H9 (cell line): Measurements from ENCODE around the gene PIGK. TPM values are rescaled to one million over a fixed set of nuclear protein-coding genes. Genes with fewer than 3 reads are reported as not detected.

ENCODE experiments used
- DNase-seq: peaks from one replicate; pipeline ENCODE4 v3.0.0-alpha.2; 2017
- H2AFZ ChIP-seq: one replicate; pipeline ENCODE4 v1.6.1; 2013; ENCODE audit warnings: mild to moderate bottlenecking, low read length, control low read depth, moderate library complexity
- H2AK5ac ChIP-seq: 2 replicates; pipeline ENCODE4 v1.6.1; 2013; ENCODE audit warnings: low read length, control low read depth, mixed read lengths; ENCODE audit not compliant: insufficient read length
- H2BK120ac ChIP-seq: one replicate; pipeline ENCODE4 v1.6.1; 2013; ENCODE audit warnings: low read depth, mild to moderate bottlenecking, low read length, control low read depth, inconsistent platforms; ENCODE audit not compliant: poor library complexity, severe bottlenecking
- H2BK12ac ChIP-seq: 2 replicates; pipeline ENCODE4 v1.6.1; 2013; ENCODE audit warnings: low read length, control low read depth, mixed read lengths, low read depth; ENCODE audit not compliant: insufficient read length
- H2BK15ac ChIP-seq: 2 replicates; pipeline ENCODE4 v1.6.1; 2013; ENCODE audit warnings: low read depth, low read length, control low read depth
- H2BK20ac ChIP-seq: one replicate; pipeline ENCODE4 v1.6.1; 2013; ENCODE audit warnings: low read depth, mild to moderate bottlenecking, low read length, control low read depth, inconsistent platforms; ENCODE audit not compliant: poor library complexity, severe bottlenecking
- H2BK5ac ChIP-seq: 2 replicates; pipeline ENCODE4 v1.6.1; 2013; ENCODE audit warnings: low read length, control low read depth, mixed read lengths; ENCODE audit not compliant: insufficient read length
- H3K14ac ChIP-seq: 2 replicates; pipeline ENCODE4 v1.6.1; 2013; ENCODE audit warnings: low read length, control low read depth; ENCODE audit not compliant: insufficient read depth
- H3K18ac ChIP-seq: 2 replicates; pipeline ENCODE4 v1.6.1; 2013; ENCODE audit warnings: low read depth, mild to moderate bottlenecking, mixed read lengths, low read length, control low read depth; ENCODE audit not compliant: insufficient read length
- H3K23ac ChIP-seq: 2 replicates; pipeline ENCODE4 v1.6.1; 2013; ENCODE audit warnings: low read length, control low read depth, mixed read lengths, low read depth; ENCODE audit not compliant: insufficient read length
- H3K23me2 ChIP-seq: 2 replicates; pipeline ENCODE4 v1.6.1; 2013; ENCODE audit warnings: low read depth, mild to moderate bottlenecking, mixed read lengths, low read length, control low read depth; ENCODE audit not compliant: insufficient read length, poor library complexity, severe bottlenecking
- H3K27ac ChIP-seq: 2 replicates; pipeline ENCODE4 v1.5.1; 2013; ENCODE audit warnings: low read length, control low read depth, mixed read lengths, low read depth; ENCODE audit not compliant: insufficient read length
- H3K27me3 ChIP-seq: 2 replicates; pipeline ENCODE4 v1.6.1; 2013; ENCODE audit warnings: low read length, control low read depth, inconsistent platforms; ENCODE audit not compliant: insufficient read depth
- H3K4ac ChIP-seq: 2 replicates; pipeline ENCODE4 v1.6.1; 2013; ENCODE audit warnings: low read depth, mild to moderate bottlenecking, control low read depth, inconsistent platforms, low read length, moderate library complexity
- H3K4me1 ChIP-seq: 2 replicates; pipeline ENCODE4 v1.6.1; 2013; ENCODE audit warnings: low read length, control low read depth, inconsistent platforms; ENCODE audit not compliant: insufficient read depth
- H3K4me2 ChIP-seq: 2 replicates; pipeline ENCODE4 v1.6.1; 2013; ENCODE audit warnings: low read length, control low read depth, mixed read lengths; ENCODE audit not compliant: insufficient read length, insufficient read depth
- H3K56ac ChIP-seq: 2 replicates; pipeline ENCODE4 v1.6.1; 2013; ENCODE audit warnings: low read depth, mild to moderate bottlenecking, mixed read lengths, low read length, control low read depth; ENCODE audit not compliant: insufficient read length
- H3K79me1 ChIP-seq: 2 replicates; pipeline ENCODE4 v1.6.1; 2013; ENCODE audit warnings: low read depth, mild to moderate bottlenecking, moderate library complexity, low read length, control low read depth, inconsistent platforms; ENCODE audit not compliant: insufficient read depth, poor library complexity, severe bottlenecking
- H3K79me2 ChIP-seq: 2 replicates; pipeline ENCODE4 v1.6.1; 2013; ENCODE audit warnings: low read length, control low read depth, inconsistent platforms; ENCODE audit not compliant: insufficient read depth
- H3K9ac ChIP-seq: 2 replicates; pipeline ENCODE4 v1.6.1; 2013; ENCODE audit warnings: low read length, control low read depth, mixed read lengths; ENCODE audit not compliant: insufficient read length; ENCODE audit errors: extremely low read depth
- H3K9me3 ChIP-seq: one replicate; pipeline ENCODE4 v1.6.1; 2013; ENCODE audit warnings: low read depth, low read length, inconsistent platforms; ENCODE audit not compliant: control insufficient read depth
- H3T11ph ChIP-seq: one replicate; pipeline ENCODE4 v1.6.1; 2013; ENCODE audit warnings: mild to moderate bottlenecking, low read length, control low read depth, inconsistent platforms
- H4K20me1 ChIP-seq: one replicate; pipeline ENCODE4 v1.6.1; 2013; ENCODE audit not compliant: control insufficient read depth, insufficient read length, insufficient read depth
- H4K5ac ChIP-seq: 2 replicates; pipeline ENCODE4 v1.6.1; 2013; ENCODE audit warnings: low read depth, mild to moderate bottlenecking, mixed read lengths, low read length, control low read depth; ENCODE audit not compliant: insufficient read length
- H4K8ac ChIP-seq: replicated peaks from 2 replicates; pipeline ENCODE4 v1.6.1; 2013; ENCODE audit warnings: low read length, control low read depth, mixed read lengths, low read depth; ENCODE audit not compliant: insufficient read length
- H4K91ac ChIP-seq: 2 replicates; pipeline ENCODE4 v1.6.1; 2013; ENCODE audit warnings: low read depth, mild to moderate bottlenecking, moderate library complexity, mixed read lengths, low read length, control low read depth; ENCODE audit not compliant: insufficient read length
- H3K27ac Mint-ChIP-seq, 3 experiments: 2 replicates in 2 of 3; 3 replicates in 1 of 3; pipeline ENCODE4 v1.8.0; 2020 to 2021; ENCODE audit warnings: mixed read lengths in 3 of 3, mild to moderate bottlenecking in 1 of 3, moderate library complexity in 1 of 3
- H3K27me3 Mint-ChIP-seq: 2 replicates; pipeline ENCODE4 v1.8.0; 2021; ENCODE audit warnings: low read depth, mild to moderate bottlenecking, moderate library complexity, mixed read lengths
- H3K36me3 Mint-ChIP-seq, 3 experiments: 2 replicates in 2 of 3; 3 replicates in 1 of 3; pipeline ENCODE4 v1.8.0; 2020 to 2021; ENCODE audit warnings: low read depth in 3 of 3, mixed read lengths in 3 of 3; ENCODE audit not compliant: insufficient read depth in 1 of 3
- H3K4me1 Mint-ChIP-seq, 2 experiments: 2 replicates each; pipeline ENCODE4 v1.8.0; 2020; ENCODE audit warnings: mixed read lengths in 2 of 2
- H3K4me3 Mint-ChIP-seq, 2 experiments: 2 replicates in 1 of 2; 3 replicates in 1 of 2; pipeline ENCODE4 v1.8.0; 2020 to 2021; ENCODE audit warnings: mild to moderate bottlenecking in 2 of 2, mixed read lengths in 2 of 2, moderate library complexity in 1 of 2
- H3K9me3 Mint-ChIP-seq, 2 experiments: 2 replicates in 1 of 2; 3 replicates in 1 of 2; pipeline ENCODE4 v1.8.0; 2020; ENCODE audit warnings: mild to moderate bottlenecking in 2 of 2, mixed read lengths in 2 of 2, moderate library complexity in 1 of 2
- WGBS: extraction: QIAGEN DNeasy Blood & Tissue Kit; methylation state at CpG from one replicate; pipeline ENCODE4 v1.1.7; 2013; ENCODE audit warnings: missing lambda C conversion rate, low lambda C conversion rate, mixed read lengths; ENCODE audit not compliant: insufficient read length; ENCODE audit errors: extremely low coverage; 5-methylcytosine and 5-hydroxymethylcytosine counted together
- total RNA-seq: library from RNA; stranded (reverse); gene quantifications from 2 replicates; pipeline ENCODE4 v1.2.1, GENCODE V29; 2021
- TF ChIP-seq, protein P1 (sequence below): fragments of 200-600 bp; sonication (generic); conservative IDR thresholded peaks from 3 replicates; pipeline ENCODE4 v1.8.0; 2021; ENCODE audit warnings: antibody characterized with exemption, mild to moderate bottlenecking

The PIGK gene
- total RNA-seq, 1 experiment from 2014 or later: 22.1 TPM

DNA sequence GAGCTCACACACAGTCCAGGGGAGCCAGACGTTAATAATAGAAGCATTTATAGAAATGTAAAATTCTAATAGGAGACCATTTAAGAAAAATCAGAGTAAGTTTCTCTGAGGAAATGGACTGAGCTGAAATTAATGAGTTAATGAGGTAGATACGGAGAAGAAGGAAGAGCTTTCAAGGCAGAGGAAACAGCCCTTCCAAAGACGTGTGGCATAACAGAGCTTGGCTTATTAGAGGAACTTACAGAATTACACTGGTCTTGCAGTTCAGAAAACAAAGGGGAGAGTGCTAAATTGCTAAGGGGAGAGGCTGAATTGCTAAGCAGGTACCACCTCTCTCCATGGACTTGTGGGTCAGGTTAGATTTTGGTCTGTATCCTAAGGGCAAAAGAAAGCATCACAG lies 8.2 kb upstream of the PIGK start:
- H3K18ac ChIP-seq: no peak overlapping the region
- H3K79me2 ChIP-seq: no peaks in the 10 kb centered on the region
- H2BK120ac ChIP-seq: no peak overlapping the region
- H3K14ac ChIP-seq: no peak overlapping the region
- no peak overlapping the region for H3K9ac ChIP-seq
- no peak overlapping the region for H4K5ac ChIP-seq
- no peak overlapping the region for H2AFZ ChIP-seq
- no peak overlapping the region for H3K23ac ChIP-seq
- WGBS: no CpG with 5 or more reads among the region's 3 CpGs
- H3K4me2 ChIP-seq: no peak overlapping the region
- no peaks in the 10 kb centered on the region; the same call in 1 of the 2 replicates for H3K4me1 ChIP-seq
- Mint-ChIP-seq H3K27ac (peak overlapping the region in 1 of 3 experiments; percentile 34; a peak in 3 of 7 replicates), H3K4me1 (peaks cover 12 to 13% of the 10 kb centered on the region in 2 experiments), H3K4me3 (no peak overlapping the region), H3K36me3 (peaks cover 7 to 11% (median 11%) of the 10 kb centered on the region in 3 experiments), H3K9me3 (peaks cover 0 to 3% of the 10 kb centered on the region in 2 experiments; a peak in 2 of 5 replicates), H3K27me3 (no peaks in the 10 kb centered on the region)
- no peaks in the 10 kb centered on the region for H3K27me3 ChIP-seq
- H3K79me1 ChIP-seq: no peaks in the 10 kb centered on the region
- H4K91ac ChIP-seq: no peak overlapping the region
- H3K4ac ChIP-seq: no peak overlapping the region
- no peak overlapping the region for H2AK5ac ChIP-seq
- 0 out of 2 replicates have a peak overlapping the region, but pooled peaks have one; percentile 31 for H2BK15ac ChIP-seq
- TF ChIP-seq, protein P1, sequence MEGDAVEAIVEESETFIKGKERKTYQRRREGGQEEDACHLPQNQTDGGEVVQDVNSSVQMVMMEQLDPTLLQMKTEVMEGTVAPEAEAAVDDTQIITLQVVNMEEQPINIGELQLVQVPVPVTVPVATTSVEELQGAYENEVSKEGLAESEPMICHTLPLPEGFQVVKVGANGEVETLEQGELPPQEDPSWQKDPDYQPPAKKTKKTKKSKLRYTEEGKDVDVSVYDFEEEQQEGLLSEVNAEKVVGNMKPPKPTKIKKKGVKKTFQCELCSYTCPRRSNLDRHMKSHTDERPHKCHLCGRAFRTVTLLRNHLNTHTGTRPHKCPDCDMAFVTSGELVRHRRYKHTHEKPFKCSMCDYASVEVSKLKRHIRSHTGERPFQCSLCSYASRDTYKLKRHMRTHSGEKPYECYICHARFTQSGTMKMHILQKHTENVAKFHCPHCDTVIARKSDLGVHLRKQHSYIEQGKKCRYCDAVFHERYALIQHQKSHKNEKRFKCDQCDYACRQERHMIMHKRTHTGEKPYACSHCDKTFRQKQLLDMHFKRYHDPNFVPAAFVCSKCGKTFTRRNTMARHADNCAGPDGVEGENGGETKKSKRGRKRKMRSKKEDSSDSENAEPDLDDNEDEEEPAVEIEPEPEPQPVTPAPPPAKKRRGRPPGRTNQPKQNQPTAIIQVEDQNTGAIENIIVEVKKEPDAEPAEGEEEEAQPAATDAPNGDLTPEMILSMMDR: no peak
- no peak overlapping the region for H2BK12ac ChIP-seq
- no peak for DNase-seq
- no peaks in the 10 kb centered on the region for H4K20me1 ChIP-seq
- no peaks in the 10 kb centered on the region for H3K23me2 ChIP-seq
- no peak overlapping the region for H3K56ac ChIP-seq
- H3K27ac ChIP-seq: no peak overlapping the region
- no peak overlapping the region for H4K8ac ChIP-seq
- H2BK20ac ChIP-seq: no peak overlapping the region
- H3T11ph ChIP-seq: no peak overlapping the region
- H3K9me3 ChIP-seq: no peaks in the 10 kb centered on the region
- no peak overlapping the region for H2BK5ac ChIP-seq
